ENCODE data around the gene NBPF3. TPM values are rescaled to one million over a fixed set of nuclear protein-coding genes. Genes with fewer than 3 reads are reported as not detected.

The NBPF3 gene
- total RNA-seq, 1 donor from 2014 or later, result 11.3 TPM

DNA sequence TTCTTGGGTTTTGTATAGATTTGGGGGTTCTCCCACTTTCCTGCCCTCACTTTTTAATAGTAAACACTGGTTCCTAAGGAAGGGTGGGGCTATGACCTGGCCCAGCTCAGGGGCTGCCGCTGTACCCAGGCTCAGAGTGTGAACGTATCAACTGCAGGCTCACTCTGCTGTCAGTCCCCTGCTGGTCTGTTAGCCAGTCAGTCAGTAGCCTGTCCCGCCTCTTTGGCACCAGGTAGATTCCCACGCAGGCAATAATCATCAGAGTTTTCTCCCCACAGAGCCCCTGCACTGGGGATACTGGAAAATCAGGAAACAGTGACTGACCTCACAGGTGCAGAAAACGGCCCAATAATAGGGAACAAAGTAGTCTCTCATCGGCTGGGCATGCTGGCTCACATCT is 54.3 kb downstream of the NBPF3 start:
- no peak for DNase-seq

DNA sequence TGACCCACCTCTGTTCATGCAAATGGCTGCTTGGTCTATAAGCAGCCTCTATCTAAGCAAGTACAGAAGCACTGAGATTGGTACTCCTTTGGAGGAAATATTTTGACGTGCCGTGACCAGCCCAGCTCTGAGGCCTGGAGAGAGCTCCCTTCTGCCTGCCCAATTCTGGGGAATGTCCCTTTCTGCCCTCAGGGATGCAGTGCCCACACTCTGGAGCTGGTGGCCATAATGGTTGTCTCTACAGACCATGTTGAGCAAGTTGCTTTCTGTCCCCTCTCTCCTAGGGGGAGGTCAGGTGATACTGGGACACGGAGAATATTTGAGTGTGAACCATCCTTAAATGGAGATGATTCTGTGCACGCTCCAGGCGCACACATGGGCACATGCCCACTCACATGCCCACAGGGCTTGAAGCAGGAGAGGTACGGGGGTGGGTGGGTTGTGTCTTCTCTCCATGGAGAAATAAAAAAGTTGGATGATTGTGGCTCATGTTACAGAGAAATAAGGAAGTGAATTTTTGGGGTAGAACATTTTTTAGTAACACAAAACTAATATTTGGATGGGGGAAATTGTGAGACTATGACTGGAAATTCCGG is 55.4 kb downstream of the NBPF3 start:
- DNase-seq, result no peak

DNA sequence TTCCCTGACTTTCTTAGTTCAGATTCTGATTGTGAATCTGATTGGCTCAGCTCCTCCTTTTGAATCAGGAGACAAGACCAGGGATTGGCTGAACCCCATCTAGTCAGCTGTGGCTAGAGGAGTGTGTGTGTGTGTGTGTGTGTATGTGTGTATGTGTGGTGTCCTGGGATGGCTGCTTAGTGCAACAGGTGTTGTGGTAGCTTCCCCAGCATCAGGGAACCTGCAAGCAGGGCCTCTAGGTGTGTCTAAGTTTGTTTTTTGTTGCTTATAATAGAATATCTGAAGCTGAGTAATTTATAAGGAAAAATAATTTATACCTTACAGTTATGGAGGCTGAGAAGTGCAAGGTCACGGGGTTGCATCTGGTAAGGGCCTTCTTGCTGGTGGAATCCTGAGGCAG is 56.1 kb downstream of the NBPF3 start:
- no peak for DNase-seq

DNA sequence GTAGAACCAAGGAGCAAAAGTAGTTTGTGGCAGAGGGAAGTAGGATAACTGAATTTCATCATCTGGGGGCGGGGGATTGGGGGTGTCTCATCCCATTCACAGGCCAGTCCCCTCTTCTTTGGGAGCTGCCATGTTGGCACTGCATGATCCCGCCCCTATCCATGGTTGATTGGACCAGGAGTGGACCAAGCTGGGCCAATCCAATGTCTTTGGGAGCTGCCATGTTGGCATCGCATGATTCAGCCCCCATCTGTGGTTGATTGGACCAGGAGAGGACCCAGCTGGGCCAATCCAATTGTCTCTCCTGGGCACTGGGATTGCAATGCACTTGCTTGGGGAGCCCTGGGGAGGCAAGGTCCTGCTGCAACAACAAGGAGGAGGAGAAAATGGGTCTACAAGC is 56.9 kb downstream of the NBPF3 start:
- no peak for DNase-seq

DNA sequence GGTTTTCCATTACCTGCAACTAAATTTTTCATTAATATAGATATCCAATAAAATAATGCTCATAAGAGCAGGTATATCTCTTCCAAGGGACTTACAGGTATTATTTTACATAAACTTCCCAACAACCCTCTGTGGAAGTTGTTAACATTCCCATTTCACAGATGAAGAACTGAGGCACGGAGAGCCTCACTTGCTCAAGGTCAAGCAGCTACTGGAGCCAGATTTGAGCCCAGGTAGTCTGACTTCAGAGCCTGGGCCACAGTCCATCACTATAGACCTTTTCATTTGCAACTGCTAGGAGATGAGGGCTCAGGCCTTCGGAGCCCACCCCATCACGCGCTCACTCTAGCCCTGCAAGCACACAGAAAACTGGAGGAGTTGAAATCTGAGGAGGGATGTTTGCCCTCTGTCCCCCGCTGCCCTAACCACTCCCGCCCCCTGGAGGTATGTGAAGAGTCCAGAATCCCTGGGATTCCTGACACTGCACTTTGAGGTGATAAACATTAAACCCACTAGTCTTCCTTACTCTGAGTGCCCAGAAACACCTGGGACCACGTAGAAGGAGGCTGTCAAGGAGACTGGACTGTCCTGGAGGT is 57.6 kb downstream of the NBPF3 start:
- no peak for DNase-seq

DNA sequence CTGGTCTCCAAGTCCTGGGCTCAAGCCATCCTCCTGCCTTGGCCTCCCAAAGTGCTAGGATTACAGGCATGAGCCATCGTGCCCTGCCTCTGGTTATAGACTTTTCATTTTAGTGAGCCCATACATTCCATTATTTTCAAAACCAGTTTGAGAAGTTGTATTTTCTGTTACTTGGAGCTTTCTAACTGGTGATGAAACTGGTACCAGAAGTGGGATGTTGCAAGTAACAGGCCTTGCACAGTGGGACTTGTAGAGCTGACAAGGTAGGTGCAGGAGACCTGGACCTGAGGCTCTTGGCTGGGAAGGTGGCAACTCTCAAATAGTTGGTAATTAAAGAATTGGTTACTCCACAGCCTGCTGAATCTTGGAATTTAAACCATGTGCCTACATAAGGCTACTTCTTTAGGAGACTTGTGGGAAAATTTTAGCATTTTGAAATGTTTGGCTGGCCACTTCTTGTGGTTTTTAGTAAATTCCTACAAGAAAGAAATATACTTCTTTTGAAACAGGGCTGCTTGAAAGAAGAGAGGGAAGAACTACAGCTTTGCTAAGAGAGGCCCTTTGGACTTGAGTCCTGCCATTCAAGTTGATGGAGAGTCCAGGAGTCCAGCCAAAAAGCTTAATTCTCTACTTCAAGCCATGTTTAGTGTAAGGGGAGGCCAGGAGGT is 59.5 kb downstream of the NBPF3 start:
- DNase-seq, result no peak

DNA sequence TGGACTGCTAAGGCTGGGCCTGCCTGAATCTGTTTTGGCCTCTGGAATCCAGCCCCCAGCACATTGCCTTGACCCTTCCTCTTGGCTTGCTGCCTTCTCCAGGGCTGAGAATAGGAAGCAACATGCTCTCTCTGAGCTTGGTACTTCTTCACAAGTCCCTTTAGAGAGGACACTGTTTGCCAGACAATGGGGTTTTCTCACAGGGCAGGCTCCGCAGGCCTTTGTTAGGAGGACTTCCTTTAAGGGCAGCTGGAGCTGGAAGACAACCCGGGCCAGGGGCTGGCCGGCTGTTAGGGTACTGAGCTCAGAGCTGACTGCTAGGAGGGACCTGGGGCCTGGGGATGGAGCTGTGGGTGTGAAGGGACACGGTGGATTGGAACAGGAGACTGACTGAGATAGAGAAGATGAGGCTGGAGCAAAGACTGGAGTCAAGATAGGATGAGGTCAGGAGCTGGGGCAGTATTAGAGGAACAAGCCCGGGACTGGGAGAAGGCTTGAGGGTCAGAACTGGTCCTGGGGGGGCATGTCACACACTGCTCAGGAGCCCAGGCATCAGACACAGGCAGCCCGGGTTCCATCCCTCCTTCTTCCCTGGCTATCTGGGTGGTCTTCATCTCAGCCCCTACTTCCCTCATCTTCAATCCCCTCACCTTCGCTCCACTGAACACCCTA is 63.9 kb downstream of the NBPF3 start:
- DNase-seq, result no peak

DNA sequence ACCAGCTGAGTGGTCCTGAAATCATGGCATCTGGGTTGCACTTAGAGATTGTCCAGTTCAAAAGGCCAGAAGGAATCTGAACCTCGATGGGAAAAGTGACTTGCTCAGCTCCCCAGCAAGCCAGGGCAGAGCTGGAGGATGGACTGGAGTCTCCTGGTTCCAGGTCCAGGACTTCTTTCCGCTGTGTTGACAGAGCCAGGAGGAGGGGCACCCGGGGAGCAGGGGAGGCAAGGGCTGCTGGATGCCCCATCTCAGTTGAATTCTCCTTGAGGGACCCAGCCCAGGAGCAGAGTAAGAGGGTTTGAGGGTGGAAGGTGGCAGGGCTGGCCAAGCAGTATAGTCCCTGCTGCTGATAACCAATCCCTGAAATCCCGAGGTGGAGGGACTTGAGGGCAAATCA is 66.9 kb downstream of the NBPF3 start:
- DNase-seq, result no peak

DNA sequence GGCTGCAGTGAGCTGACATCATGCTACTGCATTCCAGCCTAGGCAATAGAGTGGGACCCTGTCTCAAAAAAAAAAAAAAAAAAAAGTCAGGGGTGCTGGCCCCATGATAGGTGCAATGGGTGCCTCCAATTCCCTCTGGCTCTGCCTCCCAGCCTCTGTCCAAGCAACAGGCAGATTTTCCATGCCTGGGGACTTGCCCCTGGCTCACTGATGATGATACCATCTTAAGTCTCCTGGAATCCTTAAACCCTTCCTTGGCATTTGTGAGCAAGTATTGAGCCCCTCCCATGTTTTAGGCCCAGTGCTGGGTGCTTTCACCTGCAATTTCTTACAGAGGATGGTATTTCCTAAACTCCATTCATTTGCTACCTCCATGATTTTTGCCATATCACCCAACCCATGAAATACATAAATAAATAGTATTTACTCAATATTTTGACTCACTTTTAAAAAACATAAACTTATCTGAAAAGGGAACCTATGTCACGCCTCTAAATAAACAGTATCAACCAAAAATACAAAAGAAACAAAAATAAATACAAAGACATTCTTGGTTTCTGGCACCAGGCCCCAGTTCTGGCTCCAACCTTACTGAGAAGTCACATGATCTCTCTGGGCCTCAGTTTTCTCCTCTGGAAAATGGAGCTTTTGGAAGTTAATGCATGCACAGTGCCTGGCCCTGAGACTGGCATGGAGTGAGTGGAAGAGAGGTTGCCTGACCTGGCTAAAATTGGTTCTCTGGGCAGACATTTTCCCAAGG is 67.8 kb downstream of the NBPF3 start:
- DNase-seq, result no peak

DNA sequence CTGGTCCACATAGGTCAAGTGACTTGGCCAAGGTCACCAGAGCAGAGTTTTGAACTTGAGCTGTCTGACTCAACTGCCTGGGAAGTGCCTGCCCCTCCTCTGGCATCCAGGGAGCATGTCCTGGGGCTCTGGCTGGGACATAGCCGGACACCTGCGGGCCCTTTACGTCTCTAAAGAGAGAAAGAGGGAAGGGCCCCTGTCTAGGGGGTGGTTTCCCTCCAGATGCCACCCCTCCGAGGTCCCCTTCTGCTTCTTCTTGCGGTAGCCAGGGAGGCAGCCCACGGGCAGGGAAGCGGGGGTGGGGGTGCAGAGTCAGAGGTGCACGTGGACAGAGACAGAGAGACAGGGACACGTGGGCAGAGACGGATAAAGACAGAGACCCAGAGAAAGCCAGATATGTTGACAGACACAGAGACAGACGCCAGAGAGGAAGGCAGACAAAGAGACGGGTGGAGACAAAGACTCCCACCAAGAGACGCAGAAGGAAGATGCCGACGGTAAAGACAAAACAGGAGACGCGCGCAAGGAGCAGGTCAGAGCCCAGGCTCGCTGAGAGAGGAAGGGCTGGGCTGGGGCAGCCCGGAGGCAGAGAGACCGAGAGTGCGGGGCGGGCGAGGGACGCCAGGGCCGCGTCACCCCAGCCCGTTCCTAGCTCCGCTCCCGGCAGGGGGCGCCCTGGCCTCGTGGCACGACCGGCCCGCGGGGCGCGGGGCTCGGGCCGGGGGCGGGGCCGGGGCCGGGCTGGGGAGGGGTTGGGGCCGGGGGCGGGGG is 68.8 kb downstream of the NBPF3 start:
- peak; percentile 75 for DNase-seq

DNA sequence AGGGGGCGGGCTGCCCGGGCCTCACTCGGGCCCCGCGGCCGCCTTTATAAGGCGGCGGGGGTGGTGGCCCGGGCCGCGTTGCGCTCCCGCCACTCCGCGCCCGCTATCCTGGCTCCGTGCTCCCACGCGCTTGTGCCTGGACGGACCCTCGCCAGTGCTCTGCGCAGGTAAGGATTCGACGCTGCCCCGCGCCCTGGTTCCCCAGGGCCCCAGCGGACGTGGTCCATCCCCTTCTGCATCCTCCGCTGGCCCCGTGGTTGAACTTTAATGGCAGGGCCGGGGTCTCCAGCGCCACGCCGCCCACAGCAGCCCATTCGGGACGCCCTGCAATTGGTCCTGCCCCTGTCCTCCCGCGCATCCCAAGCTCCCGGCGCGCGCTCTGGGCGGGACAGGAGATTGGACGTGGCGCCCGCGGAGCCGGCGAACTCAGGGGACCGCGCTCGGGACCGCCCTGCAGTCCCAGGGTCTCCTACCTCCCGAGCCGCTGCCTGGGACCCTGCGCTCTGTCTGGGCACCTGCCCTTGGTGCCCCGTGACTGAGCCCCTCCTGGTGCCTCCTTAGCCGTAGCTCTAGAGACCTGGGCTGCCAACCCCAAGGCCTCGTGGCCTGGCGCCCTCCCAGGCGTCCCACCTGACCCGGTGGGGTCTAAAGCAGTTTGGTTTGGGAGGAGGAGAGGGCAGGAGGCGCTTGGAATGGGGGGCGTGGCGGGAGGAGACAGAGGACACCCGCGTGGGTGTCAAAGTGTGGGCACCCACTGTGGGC is 69.6 kb downstream of the NBPF3 start, which contains the start of gene ALPL:
Gene ALPL (plus strand): TSS at position 73 of the 762 bp plus-strand sequence. CDS start 44,659 bp downstream, outside the sequence.
- DNase-seq, result no peak

DNA sequence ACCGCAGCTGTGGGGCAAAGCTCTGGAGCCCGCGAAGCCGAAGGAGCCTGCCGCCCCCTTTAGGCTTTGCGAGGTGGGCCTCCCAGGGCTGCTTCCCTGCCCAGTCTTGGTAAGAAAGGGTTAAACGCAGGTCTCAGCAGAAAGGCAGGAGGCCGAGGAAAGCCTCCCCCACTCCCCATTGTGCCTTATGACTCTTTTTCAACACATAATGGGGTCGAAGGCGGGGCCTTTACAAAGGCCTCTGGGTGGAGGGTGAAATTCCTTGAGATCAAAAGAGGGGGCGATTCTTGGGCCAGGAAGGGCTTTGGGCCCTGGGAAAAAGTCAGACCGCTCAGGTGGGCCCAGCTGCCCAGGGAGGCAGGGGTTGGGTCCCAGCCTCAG is 70.2 kb downstream of the NBPF3 start:
- DNase-seq, result no peak

DNA sequence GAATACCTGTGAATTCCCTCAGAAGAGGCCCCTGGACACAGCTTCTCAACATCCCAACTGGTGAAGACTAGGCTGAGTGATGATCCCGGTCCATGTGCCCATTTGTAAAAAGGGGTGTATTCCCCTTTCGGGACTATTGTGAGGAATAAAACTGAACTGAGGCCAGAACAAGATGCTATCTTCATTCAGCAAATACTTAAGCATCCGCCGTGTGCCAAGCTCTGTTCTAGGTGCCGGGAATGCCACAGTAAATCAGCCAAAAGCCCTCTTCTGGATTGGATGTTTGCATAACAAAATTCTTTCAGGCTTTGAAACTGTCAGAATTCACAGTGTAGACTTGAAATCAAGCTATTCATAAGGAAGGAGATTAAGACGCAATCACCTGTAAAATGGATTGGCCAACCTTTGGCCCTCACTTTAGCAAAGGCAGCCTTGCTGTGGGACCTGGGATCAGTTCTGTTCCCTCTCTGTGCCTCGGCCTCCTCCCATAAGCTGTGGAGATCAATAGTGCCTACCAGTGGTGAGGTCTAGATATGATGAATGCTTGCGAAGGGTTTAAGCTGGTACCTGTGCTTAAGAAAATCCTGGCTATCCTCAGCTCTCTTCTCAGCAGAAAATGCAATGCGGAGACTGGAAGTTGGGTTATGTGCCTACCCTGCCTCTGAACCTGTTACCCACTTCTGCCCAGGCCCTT is 71.1 kb downstream of the NBPF3 start:
- no peak for DNase-seq

DNA sequence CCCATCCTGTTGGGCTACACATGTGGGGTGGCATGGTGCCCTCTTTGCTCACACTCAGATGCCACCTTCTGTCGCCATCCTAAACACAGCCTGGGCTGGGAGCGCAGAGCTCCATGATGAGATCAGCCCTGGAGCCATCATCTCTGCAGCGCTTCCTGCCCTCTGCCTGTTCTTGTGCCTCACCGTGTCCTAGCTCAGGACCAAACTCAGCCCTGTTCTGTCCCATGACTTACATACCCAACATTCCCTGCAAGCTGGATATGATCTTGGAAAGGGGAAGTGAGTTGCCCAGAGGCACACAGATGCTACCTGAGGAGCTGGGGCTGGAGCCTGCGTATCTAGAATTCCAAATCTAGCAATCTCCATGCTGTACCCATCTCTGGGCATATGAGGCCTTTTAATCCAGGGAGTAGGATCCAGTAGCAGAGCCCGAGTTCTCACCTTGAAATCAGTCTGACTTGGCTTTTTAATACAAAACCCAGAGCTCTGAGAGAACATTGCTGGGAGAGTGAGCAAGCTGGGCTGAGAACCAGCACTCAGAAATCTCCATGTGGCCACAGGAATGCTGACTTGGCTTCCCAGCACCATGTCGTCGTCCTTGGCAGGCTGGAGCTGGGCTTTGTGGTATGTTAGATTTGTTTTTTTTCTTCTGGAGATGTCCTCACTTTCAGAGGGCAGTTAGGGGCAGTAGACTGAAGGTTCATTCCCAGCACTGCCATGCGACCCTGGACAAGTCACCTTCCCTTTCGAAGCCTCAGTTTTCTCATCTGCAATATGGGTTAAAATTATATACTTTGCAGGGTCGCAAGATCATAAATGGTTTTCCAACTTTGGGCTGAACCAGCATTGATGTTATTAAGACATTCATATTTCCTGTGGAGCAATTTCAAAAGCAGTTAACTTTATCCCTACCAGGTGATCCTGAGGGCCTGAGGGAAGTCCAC is 71.9 kb downstream of the NBPF3 start:
- peak; percentile 54 for DNase-seq

DNA sequence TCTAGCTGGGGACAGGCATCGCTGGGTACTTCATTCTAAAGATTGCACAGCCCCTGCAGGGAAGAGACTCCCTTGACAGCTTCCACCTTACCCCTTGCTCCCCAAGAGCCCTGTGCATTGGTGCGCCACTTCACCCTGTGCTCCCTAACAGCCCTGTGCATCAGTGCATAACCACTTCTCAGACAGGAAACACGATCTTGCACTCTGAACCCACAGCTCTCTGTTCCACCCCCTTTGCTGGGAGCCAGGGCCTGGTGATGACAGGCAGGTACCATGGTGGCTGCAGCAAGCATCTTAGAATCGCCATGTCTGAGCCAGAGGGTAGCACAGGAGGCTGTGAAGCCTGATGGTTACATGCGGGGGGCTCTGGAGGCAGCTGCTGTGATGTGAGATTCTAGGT is 74.3 kb downstream of the NBPF3 start:
- DNase-seq, result no peak

DNA sequence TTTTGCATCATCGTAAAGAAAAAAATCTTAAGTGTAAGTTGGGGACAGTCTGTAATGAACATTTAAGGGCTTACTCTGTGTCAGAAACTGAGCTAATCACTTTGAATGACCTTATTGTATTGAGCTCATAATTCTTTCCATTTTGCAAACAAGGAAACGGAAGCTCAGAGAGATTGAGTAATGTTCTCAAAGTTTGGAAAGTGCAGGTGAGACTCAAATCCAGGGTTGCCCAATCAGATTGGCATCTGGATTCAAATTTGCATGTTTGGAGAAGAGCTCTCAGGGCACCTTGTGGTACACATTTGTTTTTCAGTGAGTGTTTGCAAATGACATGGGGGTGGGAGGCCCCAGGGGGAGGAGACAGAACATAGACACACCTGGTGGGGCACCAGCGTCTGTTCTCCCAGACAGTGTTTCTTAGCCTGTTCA is 77.2 kb downstream of the NBPF3 start:
- no peak for DNase-seq

DNA sequence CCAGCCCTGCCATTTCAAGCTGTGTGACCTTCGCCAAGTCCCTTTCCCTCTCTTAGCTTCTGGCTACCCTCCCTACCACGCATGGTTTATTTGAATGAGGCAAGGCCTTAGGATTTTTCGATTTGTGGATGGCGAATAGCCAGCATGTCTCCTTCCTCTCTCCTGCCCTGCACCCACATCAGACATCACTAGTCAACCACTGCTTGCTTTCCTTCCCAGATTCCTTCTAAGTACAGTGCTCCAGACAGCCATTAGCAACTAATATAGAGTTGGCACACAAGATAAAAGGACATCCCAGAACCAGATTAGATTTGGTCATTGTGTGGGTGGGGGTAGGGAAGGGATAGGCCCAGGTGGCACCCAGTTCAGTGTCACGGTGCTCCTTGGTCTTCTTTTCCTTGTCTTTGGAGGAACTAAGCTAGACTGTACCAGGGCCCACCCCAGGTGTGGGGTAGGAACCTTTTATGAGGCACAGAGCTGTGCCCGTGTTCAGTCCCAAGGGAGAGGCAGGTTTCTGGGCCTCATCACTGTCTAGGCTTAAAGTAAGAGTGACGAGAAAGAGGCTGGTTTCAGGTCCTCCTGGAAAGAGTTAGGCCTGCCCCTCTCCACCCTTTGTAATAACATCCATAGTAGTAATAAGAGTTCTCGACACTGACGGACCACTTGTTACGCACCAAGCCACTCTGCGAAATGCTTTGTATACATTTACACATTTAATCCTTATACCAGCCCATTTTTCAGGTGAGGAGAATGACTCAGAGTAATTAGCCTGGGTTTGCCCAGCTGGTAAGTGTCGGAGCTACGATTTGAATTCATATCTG is 77.9 kb downstream of the NBPF3 start:
- DNase-seq, result no peak

DNA sequence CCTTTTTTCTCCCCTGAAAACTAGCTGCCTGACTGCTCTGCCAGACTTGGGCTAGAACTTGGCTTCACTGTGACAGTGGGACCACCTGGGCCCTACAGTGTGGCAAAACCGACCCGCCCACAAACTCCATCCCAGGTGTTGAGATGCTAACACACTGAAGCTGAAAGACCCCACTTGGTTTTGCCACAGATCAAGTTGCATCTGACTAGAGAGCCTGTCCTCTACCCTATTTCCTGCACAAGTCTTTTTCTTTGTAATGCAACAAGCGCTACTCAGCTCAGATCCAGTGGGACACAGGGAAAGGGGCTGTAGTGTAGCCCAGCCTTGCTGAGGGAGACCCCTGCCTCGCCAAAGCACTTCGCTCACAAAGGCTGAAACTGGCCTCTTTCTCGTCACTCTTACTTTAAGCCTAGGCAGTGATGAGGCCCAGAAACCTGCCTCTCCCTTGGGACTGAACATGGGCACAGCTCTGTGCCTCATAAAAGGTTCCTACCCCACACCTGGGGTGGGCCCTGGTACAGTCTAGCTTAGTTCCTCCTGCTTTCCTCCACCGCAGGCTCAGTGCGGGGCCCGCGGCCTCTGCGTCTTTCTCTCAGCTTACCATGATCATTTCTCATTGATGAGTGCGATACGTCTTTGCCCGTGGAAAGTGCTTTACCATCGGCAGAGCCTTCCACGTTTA is 79.0 kb downstream of the NBPF3 start:
- DNase-seq, result no peak

Measured in tongue (tissue), 2 donors.